Cardiac muscle cell (in vitro differentiated cells and primary cell): Measurements from ENCODE around the gene NAV2. TPM values are rescaled to one million over a fixed set of nuclear protein-coding genes. Genes with fewer than 3 reads are reported as not detected.

ENCODE experiments used
- DNase-seq, 2 donors: peaks; one replicate each; pipeline versions ENCODE4 v3.0.0 to v3.0.0-alpha.2; 2010 to 2017; ENCODE audit warnings: low read depth in 1 of 2, low spot score in 1 of 2
- H3K27ac ChIP-seq: fragments of 200-600 bp; sonication (generic); 2 replicates; pipeline ENCODE4 v1.5.1; 2016
- H3K27me3 ChIP-seq: fragments of 200-600 bp; sonication (generic); 2 replicates; pipeline ENCODE4 v1.6.0; 2016; ENCODE audit warnings: control low read depth
- H3K36me3 ChIP-seq: fragments of 200-600 bp; sonication (generic); 2 replicates; pipeline ENCODE4 v1.5.1; 2016; ENCODE audit warnings: control low read depth
- H3K4me1 ChIP-seq: fragments of 200-600 bp; sonication (generic); 2 replicates; pipeline ENCODE4 v1.8.1; 2017; ENCODE audit warnings: low read depth, mild to moderate bottlenecking, mixed run types
- H3K4me3 ChIP-seq: fragments of 200-600 bp; sonication (generic); 2 replicates; pipeline ENCODE4 v1.5.1; 2016; ENCODE audit warnings: mild to moderate bottlenecking
- H3K9me3 ChIP-seq: fragments of 200-600 bp; sonication (generic); 2 replicates; pipeline ENCODE4 v1.5.1; 2017; ENCODE audit warnings: low read depth, mild to moderate bottlenecking, control low read depth
- polyA plus RNA-seq: library from polyadenylated mRNA; unstranded; fragments of >200 nt; fragmentation: Nextera tagmentation; extraction: Ambion mirVana; gene quantifications from 2 replicates; pipeline ENCODE4 v1.2.1, GENCODE V29; 2016
- total RNA-seq: library from RNA; depleted of rRNA; stranded (reverse); fragments of >200 nt; gene quantifications from 2 replicates; pipeline ENCODE4 v1.2.3, GENCODE V29; 2016
- TF ChIP-seq, protein P1 (sequence below): IDR thresholded peaks from 2 replicates; pipeline ENCODE4 v1.5.1; 2012; ENCODE audit warnings: low read depth, mild to moderate bottlenecking, low read length

NAV2 gene
- total and polyA plus RNA-seq, 2 experiments from 2014 or later, result 113 to 164 TPM

DNA sequence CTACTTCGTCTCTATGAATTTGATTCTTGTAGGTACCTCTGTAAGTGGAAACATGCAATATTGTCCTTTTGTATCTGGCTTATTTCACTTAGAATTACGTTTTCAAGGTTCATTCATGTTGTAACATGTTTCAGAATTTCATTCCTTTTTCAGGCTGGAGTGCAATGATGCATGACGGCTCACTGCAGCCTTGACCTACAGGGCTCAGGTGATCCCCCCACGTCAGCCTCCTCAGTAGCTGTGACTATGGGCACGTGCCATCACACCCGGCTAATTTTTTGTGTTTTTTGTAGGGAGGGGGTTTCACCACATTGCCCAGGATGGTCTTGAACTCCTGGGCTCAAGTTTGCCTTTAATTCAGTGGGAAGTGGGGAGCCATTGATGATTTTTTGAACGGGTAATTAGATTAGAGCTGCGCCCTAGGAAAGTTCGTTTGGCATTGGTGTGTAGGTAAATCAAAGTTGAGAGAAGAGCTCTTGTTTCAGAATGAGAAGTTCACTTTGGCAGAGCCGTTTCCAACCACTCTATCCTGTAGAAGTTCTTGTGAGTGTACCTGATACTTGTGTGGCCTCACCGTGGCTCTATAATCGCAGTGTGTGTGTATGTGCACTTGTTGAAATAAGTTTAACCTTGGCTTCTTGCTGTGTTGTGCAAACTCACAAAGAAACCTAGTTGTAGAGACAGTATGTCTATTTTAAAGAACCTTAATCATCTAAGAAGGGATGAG is 115.9 kb downstream of the NAV2 start:
- Histone ChIP-seq H3K4me3 (no peak overlapping the region), H3K27me3 (no peaks in the 10 kb centered on the region), H3K27ac (no peak overlapping the region), H3K36me3 (no peaks in the 10 kb centered on the region), H3K4me1 (no peaks in the 10 kb centered on the region), H3K9me3 (no peaks in the 10 kb centered on the region)
- TF ChIP-seq, protein P1, sequence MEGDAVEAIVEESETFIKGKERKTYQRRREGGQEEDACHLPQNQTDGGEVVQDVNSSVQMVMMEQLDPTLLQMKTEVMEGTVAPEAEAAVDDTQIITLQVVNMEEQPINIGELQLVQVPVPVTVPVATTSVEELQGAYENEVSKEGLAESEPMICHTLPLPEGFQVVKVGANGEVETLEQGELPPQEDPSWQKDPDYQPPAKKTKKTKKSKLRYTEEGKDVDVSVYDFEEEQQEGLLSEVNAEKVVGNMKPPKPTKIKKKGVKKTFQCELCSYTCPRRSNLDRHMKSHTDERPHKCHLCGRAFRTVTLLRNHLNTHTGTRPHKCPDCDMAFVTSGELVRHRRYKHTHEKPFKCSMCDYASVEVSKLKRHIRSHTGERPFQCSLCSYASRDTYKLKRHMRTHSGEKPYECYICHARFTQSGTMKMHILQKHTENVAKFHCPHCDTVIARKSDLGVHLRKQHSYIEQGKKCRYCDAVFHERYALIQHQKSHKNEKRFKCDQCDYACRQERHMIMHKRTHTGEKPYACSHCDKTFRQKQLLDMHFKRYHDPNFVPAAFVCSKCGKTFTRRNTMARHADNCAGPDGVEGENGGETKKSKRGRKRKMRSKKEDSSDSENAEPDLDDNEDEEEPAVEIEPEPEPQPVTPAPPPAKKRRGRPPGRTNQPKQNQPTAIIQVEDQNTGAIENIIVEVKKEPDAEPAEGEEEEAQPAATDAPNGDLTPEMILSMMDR, result no peak
- peak in 1 of 2 donors; percentile 20 for DNase-seq

DNA sequence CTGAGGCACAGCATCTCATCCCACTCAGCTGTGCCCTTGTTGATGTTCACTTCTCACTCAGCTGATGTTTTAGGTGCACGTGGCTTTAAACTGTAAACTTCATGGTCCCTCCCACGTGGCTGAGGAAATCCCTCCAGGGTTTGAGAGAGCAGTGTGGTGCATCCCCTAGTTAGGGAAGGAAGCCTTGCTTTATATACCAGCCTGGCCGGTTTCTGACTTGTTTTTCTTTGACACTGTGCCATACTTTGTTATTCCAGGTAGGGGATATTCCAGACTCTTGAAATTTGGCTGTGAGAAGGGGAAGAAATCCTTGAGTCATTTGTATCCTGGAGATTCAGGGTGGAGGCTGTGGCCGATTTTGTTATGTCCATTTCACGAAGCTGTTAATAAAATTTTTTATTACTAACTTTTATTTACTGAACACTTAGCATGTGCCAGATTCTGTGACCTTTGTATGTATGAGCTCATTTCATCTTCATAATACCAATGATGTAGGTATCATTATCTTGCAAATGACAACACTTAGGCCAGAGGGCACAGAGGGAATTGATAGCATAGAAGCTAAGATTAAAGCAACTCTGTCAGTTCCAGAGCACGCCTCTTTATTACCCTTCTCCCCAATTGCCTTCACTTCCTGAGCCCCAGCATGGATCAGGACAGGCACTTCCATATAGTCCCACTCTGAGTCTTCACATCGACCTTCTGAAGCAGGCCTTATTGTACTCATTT is 116.6 kb downstream of the NAV2 start:
- Histone ChIP-seq H3K36me3 (no peaks in the 10 kb centered on the region), H3K4me3 (no peak overlapping the region), H3K4me1 (no peaks in the 10 kb centered on the region), H3K27ac (no peak overlapping the region), H3K9me3 (no peaks in the 10 kb centered on the region), H3K27me3 (no peaks in the 10 kb centered on the region)
- no peak for DNase-seq
- TF ChIP-seq, protein P1, result no peak

DNA sequence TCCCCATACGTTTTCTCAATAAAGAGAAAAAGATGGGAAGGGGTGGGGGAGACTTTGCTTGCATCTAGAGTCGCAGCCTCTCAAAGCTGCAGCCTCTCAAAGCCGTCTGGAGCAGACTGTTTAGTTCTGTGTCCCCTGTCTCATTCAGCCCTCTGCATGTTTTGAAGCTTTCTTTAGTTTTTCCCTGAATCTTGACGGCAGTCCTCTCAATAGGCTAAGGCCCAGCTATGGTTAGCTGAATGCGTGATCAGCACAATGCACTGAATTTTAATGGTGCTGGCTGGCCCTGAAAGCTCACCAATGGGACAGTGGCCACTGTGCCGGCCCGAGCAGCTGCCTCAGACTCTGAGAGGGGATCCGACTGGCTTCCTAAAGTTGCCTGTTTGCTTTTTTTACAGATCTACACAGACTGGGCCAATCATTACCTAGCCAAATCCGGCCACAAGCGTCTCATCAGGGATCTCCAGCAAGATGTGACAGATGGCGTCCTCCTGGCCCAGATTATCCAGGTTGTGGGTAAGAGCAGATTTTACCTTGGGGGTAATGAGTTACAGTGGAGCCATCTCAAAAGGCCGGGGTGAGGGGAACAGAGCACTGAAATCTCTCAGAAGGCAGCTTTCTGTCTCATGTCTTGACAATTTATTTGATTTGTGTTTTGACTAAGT is 119.6 kb downstream of the NAV2 start:
- TF ChIP-seq, protein P1, result no peak
- Histone ChIP-seq H3K4me1 (no peaks in the 10 kb centered on the region), H3K27me3 (no peaks in the 10 kb centered on the region), H3K4me3 (no peak overlapping the region), H3K27ac (no peak overlapping the region), H3K9me3 (no peaks in the 10 kb centered on the region), H3K36me3 (no peaks in the 10 kb centered on the region)
- no peak for DNase-seq

DNA sequence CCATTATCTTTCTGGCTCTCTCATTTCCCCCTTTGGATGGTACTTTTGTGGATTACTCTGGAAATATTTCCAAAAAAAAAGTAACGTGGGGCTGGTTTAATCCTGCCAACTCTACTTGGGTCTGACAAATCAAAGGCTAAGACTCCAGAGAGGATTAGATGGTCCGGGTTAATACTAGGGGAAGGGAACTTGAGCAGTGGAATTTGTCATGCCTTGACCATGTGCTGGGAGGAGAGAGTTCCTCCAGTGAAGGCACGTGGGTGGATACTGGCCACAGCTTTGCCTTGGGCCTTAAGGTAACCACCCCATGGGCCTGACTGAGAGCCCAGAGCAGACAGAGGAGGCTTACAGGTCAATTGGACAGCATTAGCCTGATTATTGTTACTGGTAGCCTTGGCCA is 120.3 kb downstream of the NAV2 start:
- no peak overlapping the region for H3K4me3 ChIP-seq
- no peaks in the 10 kb centered on the region for H3K36me3 ChIP-seq
- H3K4me1 ChIP-seq, result no peaks in the 10 kb centered on the region
- H3K9me3 ChIP-seq, result no peaks in the 10 kb centered on the region
- TF ChIP-seq, protein P1, result no peak
- no peak overlapping the region for H3K27ac ChIP-seq
- DNase-seq, result no peak
- H3K27me3 ChIP-seq, result no peaks in the 10 kb centered on the region

DNA sequence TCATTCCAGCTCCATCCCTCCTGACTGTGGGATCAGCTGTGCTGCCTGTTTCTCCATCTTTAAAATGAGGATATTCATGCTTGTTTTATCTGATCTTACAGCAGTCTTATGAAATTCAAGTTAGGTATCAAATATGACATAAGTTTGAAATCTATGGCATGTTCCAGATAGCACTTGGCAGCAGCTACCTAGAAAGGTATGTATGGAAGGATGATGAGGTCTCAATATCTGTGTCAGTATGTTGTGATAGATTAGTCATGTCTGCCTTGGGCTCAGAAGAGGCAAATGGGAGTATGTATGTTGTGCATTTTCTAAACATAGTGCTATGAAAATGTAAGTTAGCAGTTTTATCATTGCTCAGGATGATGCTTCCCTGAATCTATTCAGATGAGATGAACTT is 122.1 kb downstream of the NAV2 start:
- TF ChIP-seq, protein P1, result no peak
- no peaks in the 10 kb centered on the region for H3K9me3 ChIP-seq
- H3K36me3 ChIP-seq, result no peaks in the 10 kb centered on the region
- H3K4me3 ChIP-seq, result no peak overlapping the region
- DNase-seq, result no peak
- no peaks in the 10 kb centered on the region for H3K27me3 ChIP-seq
- H3K27ac ChIP-seq, result no peak overlapping the region
- H3K4me1 ChIP-seq, result no peaks in the 10 kb centered on the region
